ENCODE results near the gene PLA2R1.
"Not testable (repeated sequence)": the region's sequence is repeated elsewhere in the genome, so short reads cannot be mapped to it uniquely, and the experiment has no call there.

PLA2R1 gene

GRCh38 chr2:159982842-159983785, 79.3 kb downstream of the PLA2R1 start:
- no peak for DNase-seq

- DNase-seq, result no peak
Measured at GRCh38 chr2:159982270-159982669, 80.1 kb downstream of the PLA2R1 start.

GRCh38 chr2:159976527-159977160, 85.8 kb downstream of the PLA2R1 start:
- no peak for DNase-seq

- no peak for DNase-seq
Measured at GRCh38 chr2:159973325-159973724, 89.1 kb downstream of the PLA2R1 start.

GRCh38 chr2:159971365-159972152, 90.9 kb downstream of the PLA2R1 start:
- no peak for DNase-seq

- not testable (repeated sequence) for DNase-seq
Measured at GRCh38 chr2:159970548-159970947, 91.9 kb downstream of the PLA2R1 start.

- peak in 18 of 56 donors; percentile 0 to 41 (median 4) for DNase-seq
Measured at GRCh38 chr2:159968279-159968900, 94.0 kb downstream of the PLA2R1 start.

- DNase-seq, result no peak
Measured at GRCh38 chr2:159963700-159964099, 98.7 kb downstream of the PLA2R1 start.

- not testable (repeated sequence) for DNase-seq
Measured at GRCh38 chr2:159962513-159962912, 99.9 kb downstream of the PLA2R1 start.

- DNase-seq, result no peak
Measured at GRCh38 chr2:159961451-159961850, 101.0 kb downstream of the PLA2R1 start.

- no peak for DNase-seq
Measured at GRCh38 chr2:159961037-159961436, 101.4 kb downstream of the PLA2R1 start.

GRCh38 chr2:159960414-159960813, 102.0 kb downstream of the PLA2R1 start:
- DNase-seq, result no peak

- no peak for DNase-seq
Measured at GRCh38 chr2:159959136-159959535, 103.3 kb downstream of the PLA2R1 start.

- DNase-seq, result no peak
Measured at GRCh38 chr2:159953136-159953823, 109.1 kb downstream of the PLA2R1 start.

- no peak for DNase-seq
Measured at GRCh38 chr2:159946326-159946999, 116.0 kb downstream of the PLA2R1 start.

GRCh38 chr2:159944874-159945273, 117.5 kb downstream of the PLA2R1 start:
- no peak for DNase-seq

- no peak for DNase-seq
Measured at GRCh38 chr2:159942146-159942545, 120.3 kb downstream of the PLA2R1 start.

GRCh38 chr2:159941729-159942128, 120.7 kb downstream of the PLA2R1 start:
- DNase-seq, result no peak

- no peak for DNase-seq
Measured at GRCh38 chr2:159939946-159940345, 122.5 kb downstream of the PLA2R1 start.

GRCh38 chr2:159938395-159938794, 124.0 kb downstream of the PLA2R1 start:
- DNase-seq, result no peak
